Eye (tissue), 1 donor: ENCODE measurements around the gene LPA.

Experiments
- DNase-seq: peaks from one replicate; pipeline ENCODE4 v3.0.0-alpha.2; 2015

Gene LPA

GRCh38 chr6:160513836-160514235 is 150.2 kb downstream of the LPA start:
- DNase-seq, result no peak

- DNase-seq, result no peak
These were observed 153.0 kb downstream of the LPA start for GRCh38 chr6:160510976-160511617.

GRCh38 chr6:160510199-160510598 is 153.9 kb downstream of the LPA start:
- DNase-seq, result no peak

GRCh38 chr6:160509610-160510009 is 154.5 kb downstream of the LPA start:
- DNase-seq, result no peak

GRCh38 chr6:160508599-160508998 is 155.5 kb downstream of the LPA start:
- DNase-seq, result no peak

- no peak for DNase-seq
These were observed 156.7 kb downstream of the LPA start for GRCh38 chr6:160507420-160507819.

- DNase-seq, result no peak
These were observed 158.1 kb downstream of the LPA start for GRCh38 chr6:160505970-160506369.

GRCh38 chr6:160500639-160501038 is 163.4 kb downstream of the LPA start:
- no peak for DNase-seq

- DNase-seq, result no peak
These were observed 169.5 kb downstream of the LPA start for GRCh38 chr6:160494576-160494975.

GRCh38 chr6:160489091-160489490 is 175.0 kb downstream of the LPA start:
- no peak for DNase-seq

- no peak for DNase-seq
These were observed 177.0 kb downstream of the LPA start for GRCh38 chr6:160487116-160487515.
